ENCODE results near the gene MARCHF2. TPM values are rescaled to one million over a fixed set of nuclear protein-coding genes. Genes with fewer than 3 reads are reported as not detected.

MARCHF2 gene
- polyA plus RNA-seq, 6 donors from 2014 or later, result 19.9 to 40.4 (median 31.3) TPM

- Mint-ChIP-seq H3K36me3 (peaks cover 6 to 8% of the 10 kb centered on the region in 2 donors), H3K9me3 (no peaks in the 10 kb centered on the region), H3K27me3 (no peaks in the 10 kb centered on the region), H3K27ac (peak overlapping the region in 2 of 6 donors; percentile 33 to 67), H3K4me3 (no peak overlapping the region), H3K4me1 (peaks cover 47 to 85% (median 59%) of the 10 kb centered on the region in 3 donors)
- no peak for DNase-seq
- no peak for ATAC-seq (ENCODE audit: low read depth in 2 of 2)
These were observed 43.0 kb downstream of the MARCHF2 start for GRCh38 chr19:8456064-8456463.

- Mint-ChIP-seq H3K4me1 (peaks cover 37 to 82% (median 50%) of the 10 kb centered on the region in 3 donors), H3K9me3 (no peaks in the 10 kb centered on the region), H3K4me3 (no peak overlapping the region), H3K27me3 (no peaks in the 10 kb centered on the region), H3K36me3 (peaks cover 6 to 11% of the 10 kb centered on the region in 2 donors), H3K27ac (no peak overlapping the region)
- ATAC-seq (ENCODE audit: low read depth in 2 of 2) (no peak), DNase-seq (no peak)
These were observed 44.1 kb downstream of the MARCHF2 start for GRCh38 chr19:8457209-8457608.

- no peaks in the 10 kb centered on the region for H3K9me3 Mint-ChIP-seq
- no peaks in the 10 kb centered on the region for H3K27me3 Mint-ChIP-seq
- no peak overlapping the region for H3K4me3 Mint-ChIP-seq
- DNase-seq (no peak), ATAC-seq (ENCODE audit: low read depth in 2 of 2) (no peak)
- H3K4me1 Mint-ChIP-seq, result peaks cover 40 to 78% (median 51%) of the 10 kb centered on the region in 3 donors
- peaks cover 6 to 17% of the 10 kb centered on the region in 2 donors for H3K36me3 Mint-ChIP-seq
- peak overlapping the region in 3 of 6 donors; percentile 22 to 48 (median 42) for H3K27ac Mint-ChIP-seq
These were observed 44.7 kb downstream of the MARCHF2 start for GRCh38 chr19:8457827-8458226.

GRCh38 chr19:8458380-8458779 is 45.3 kb downstream of the MARCHF2 start:
- Mint-ChIP-seq H3K36me3 (peaks cover 7 to 22% of the 10 kb centered on the region in 2 donors), H3K27ac (peak overlapping the region in 1 of 6 donors; percentile 48)

GRCh38 chr19:8459095-8459494 is 46.0 kb downstream of the MARCHF2 start:
- ATAC-seq (ENCODE audit: low read depth in 2 of 2), result no peak
- Mint-ChIP-seq H3K36me3 (peaks cover 10 to 22% of the 10 kb centered on the region in 2 donors), H3K9me3 (no peaks in the 10 kb centered on the region), H3K4me1 (peaks cover 39 to 66% (median 40%) of the 10 kb centered on the region in 3 donors), H3K27ac (peak overlapping the region in 3 of 6 donors; percentile 7 to 48 (median 33)), H3K4me3 (no peak overlapping the region), H3K27me3 (no peaks in the 10 kb centered on the region)
- DNase-seq, result no peak

More at GRCh38 chr19:8458380-8458779, 45.3 kb downstream of the MARCHF2 start:
- ATAC-seq (ENCODE audit: low read depth in 2 of 2) (no peak), DNase-seq (no peak)
- Mint-ChIP-seq H3K9me3 (no peaks in the 10 kb centered on the region), H3K4me3 (peak overlapping the region in 1 of 8 donors; percentile 64), H3K27me3 (no peaks in the 10 kb centered on the region), H3K4me1 (peaks cover 45 to 73% (median 46%) of the 10 kb centered on the region in 3 donors)

- no peak overlapping the region for H3K4me3 Mint-ChIP-seq
These were observed 46.6 kb downstream of the MARCHF2 start for GRCh38 chr19:8459520-8460270.

GRCh38 chr19:8460516-8461298 is 47.6 kb downstream of the MARCHF2 start:
- Mint-ChIP-seq H3K36me3 (peaks cover 17 to 22% of the 10 kb centered on the region in 2 donors), H3K4me1 (peaks cover 25 to 56% (median 30%) of the 10 kb centered on the region in 3 donors), H3K9me3 (no peaks in the 10 kb centered on the region)

More at GRCh38 chr19:8459520-8460270, 46.6 kb downstream of the MARCHF2 start:
- Mint-ChIP-seq H3K36me3 (peaks cover 10 to 22% of the 10 kb centered on the region in 2 donors), H3K27me3 (no peaks in the 10 kb centered on the region), H3K9me3 (no peaks in the 10 kb centered on the region), H3K27ac (peak overlapping the region in 3 of 6 donors; percentile 33 to 39 (median 34)), H3K4me1 (peaks cover 33 to 61% (median 36%) of the 10 kb centered on the region in 3 donors)
- ATAC-seq (ENCODE audit: low read depth in 2 of 2), result no peak
- no peak for DNase-seq

GRCh38 chr19:8461376-8461775 is 48.3 kb downstream of the MARCHF2 start:
- Mint-ChIP-seq H3K9me3 (no peaks in the 10 kb centered on the region), H3K27ac (peak overlapping the region in 1 of 6 donors; percentile 52), H3K27me3 (no peaks in the 10 kb centered on the region), H3K36me3 (peaks cover 21 to 24% of the 10 kb centered on the region in 2 donors), H3K4me3 (no peak overlapping the region), H3K4me1 (peaks cover 25 to 49% (median 27%) of the 10 kb centered on the region in 3 donors)
- DNase-seq (no peak), ATAC-seq (ENCODE audit: low read depth in 2 of 2) (no peak)

More at GRCh38 chr19:8460516-8461298, 47.6 kb downstream of the MARCHF2 start:
- H3K4me3 Mint-ChIP-seq, result no peak overlapping the region
- H3K27me3 Mint-ChIP-seq, result no peaks in the 10 kb centered on the region
- ATAC-seq (ENCODE audit: low read depth in 2 of 2) (no peak), DNase-seq (no peak)
- peak overlapping the region in 1 of 6 donors; percentile 11 for H3K27ac Mint-ChIP-seq

GRCh38 chr19:8461891-8462290 is 48.8 kb downstream of the MARCHF2 start:
- DNase-seq (no peak), ATAC-seq (ENCODE audit: low read depth in 2 of 2) (no peak)
- H3K4me1 Mint-ChIP-seq, result peaks cover 25 to 44% (median 27%) of the 10 kb centered on the region in 3 donors
- H3K36me3 Mint-ChIP-seq, result peaks cover 19 to 26% of the 10 kb centered on the region in 2 donors
- H3K27ac Mint-ChIP-seq, result peak overlapping the region in 1 of 6 donors; percentile 34
- H3K9me3 Mint-ChIP-seq, result no peaks in the 10 kb centered on the region
- no peaks in the 10 kb centered on the region for H3K27me3 Mint-ChIP-seq
- H3K4me3 Mint-ChIP-seq, result no peak overlapping the region

GRCh38 chr19:8462571-8462970 is 49.5 kb downstream of the MARCHF2 start:
- Mint-ChIP-seq H3K4me1 (peaks cover 25 to 44% (median 30%) of the 10 kb centered on the region in 3 donors), H3K4me3 (peak overlapping the region in 1 of 8 donors; percentile 22), H3K9me3 (no peaks in the 10 kb centered on the region), H3K27ac (peak overlapping the region in 2 of 6 donors; percentile 9 to 88), H3K27me3 (no peaks in the 10 kb centered on the region), H3K36me3 (peaks cover 26 to 33% of the 10 kb centered on the region in 2 donors)
- no peak for ATAC-seq (ENCODE audit: low read depth in 2 of 2)
- no peak for DNase-seq

GRCh38 chr19:8463365-8463764 is 50.3 kb downstream of the MARCHF2 start:
- peaks cover 31 to 40% of the 10 kb centered on the region in 2 donors for H3K36me3 Mint-ChIP-seq
- H3K27ac Mint-ChIP-seq, result peak overlapping the region in 1 of 6 donors; percentile 9
- no peaks in the 10 kb centered on the region for H3K27me3 Mint-ChIP-seq
- H3K4me1 Mint-ChIP-seq, result peaks cover 21 to 38% (median 29%) of the 10 kb centered on the region in 3 donors
- no peak overlapping the region for H3K4me3 Mint-ChIP-seq
- DNase-seq, result no peak
- H3K9me3 Mint-ChIP-seq, result no peaks in the 10 kb centered on the region
- ATAC-seq (ENCODE audit: low read depth in 2 of 2), result no peak

GRCh38 chr19:8466018-8466417 is 52.9 kb downstream of the MARCHF2 start:
- ATAC-seq (ENCODE audit: low read depth in 2 of 2), result no peak
- H3K27me3 Mint-ChIP-seq, result no peaks in the 10 kb centered on the region
- peak overlapping the region in 1 of 6 donors; percentile 58 for H3K27ac Mint-ChIP-seq
- no peaks in the 10 kb centered on the region for H3K9me3 Mint-ChIP-seq
- DNase-seq, result no peak
- H3K4me1 Mint-ChIP-seq, result peaks cover 8 to 34% (median 14%) of the 10 kb centered on the region in 3 donors
- peaks cover 44 to 55% of the 10 kb centered on the region in 2 donors for H3K36me3 Mint-ChIP-seq
- no peak overlapping the region for H3K4me3 Mint-ChIP-seq

- H3K4me1 Mint-ChIP-seq, result peaks cover 9 to 24% (median 17%) of the 10 kb centered on the region in 3 donors
- no peak for ATAC-seq (ENCODE audit: low read depth in 2 of 2)
These were observed 55.0 kb downstream of the MARCHF2 start for GRCh38 chr19:8468124-8468523.

More at GRCh38 chr19:8468124-8468523, 55.0 kb downstream of the MARCHF2 start:
- no peaks in the 10 kb centered on the region for H3K9me3 Mint-ChIP-seq
- DNase-seq, result no peak
- H3K4me3 Mint-ChIP-seq, result no peak overlapping the region
- H3K27me3 Mint-ChIP-seq, result no peaks in the 10 kb centered on the region
- peak overlapping the region in 1 of 6 donors; percentile 64 for H3K27ac Mint-ChIP-seq
- peaks cover 43 to 44% of the 10 kb centered on the region in 2 donors for H3K36me3 Mint-ChIP-seq

All from naive B cell (primary cell).